GM23338 (cell line): ENCODE data around the gene POLK. TPM values are rescaled to one million over a fixed set of nuclear protein-coding genes. Genes with fewer than 3 reads are reported as not detected.

Experiments
- ATAC-seq: fragments of 200-7000 bp; cut with Tn5 transposase; 3 replicates; pipeline ENCODE4 v1.9.1; 2020
- DNase-seq: peaks from one replicate; pipeline ENCODE4 v3.0.0-alpha.2; 2015; ENCODE audit warnings: low spot score
- H2AFZ ChIP-seq: fragments of 200-600 bp; sonication (generic); 2 replicates; pipeline ENCODE4 v1.8.0; 2016; ENCODE audit warnings: antibody characterized with exemption, mild to moderate bottlenecking, moderate library complexity
- H3F3A ChIP-seq: fragments of 200-600 bp; sonication (generic); replicated peaks from 2 replicates; pipeline ENCODE4 v1.8.0; 2017; ENCODE audit warnings: antibody characterized with exemption, mixed run types, low read depth
- H3K27ac ChIP-seq: fragments of 200-600 bp; sonication (generic); 2 replicates; pipeline ENCODE4 v1.6.1; 2016; ENCODE audit warnings: low read depth
- H3K27me3 ChIP-seq: fragments of 200-600 bp; sonication (generic); 2 replicates; pipeline ENCODE4 v1.8.0; 2016; ENCODE audit warnings: mild to moderate bottlenecking, mixed run types, moderate library complexity; ENCODE audit not compliant: insufficient read depth
- H3K36me3 ChIP-seq: fragments of 200-600 bp; sonication (generic); 2 replicates; pipeline ENCODE4 v1.8.0; 2016; ENCODE audit warnings: mild to moderate bottlenecking; ENCODE audit not compliant: insufficient read depth
- H3K4me1 ChIP-seq: fragments of 200-600 bp; sonication (generic); 2 replicates; pipeline ENCODE4 v1.8.0; 2016; ENCODE audit warnings: mild to moderate bottlenecking, moderate library complexity; ENCODE audit not compliant: insufficient read depth
- H3K4me2 ChIP-seq: fragments of 200-600 bp; sonication (generic); 2 replicates; pipeline ENCODE4 v1.7.1; 2017; ENCODE audit warnings: mixed run types
- H3K4me3 ChIP-seq: fragments of 200-600 bp; sonication (generic); 2 replicates; pipeline ENCODE4 v1.6.1; 2016; ENCODE audit warnings: mixed run types
- H3K79me2 ChIP-seq: fragments of 200-600 bp; sonication (generic); replicated peaks from 2 replicates; pipeline ENCODE4 v1.8.0; 2017; ENCODE audit warnings: mild to moderate bottlenecking; ENCODE audit not compliant: insufficient read depth
- H3K9me2 ChIP-seq: fragments of 200-600 bp; sonication (generic); 2 replicates; pipeline ENCODE4 v1.8.0; 2017; ENCODE audit not compliant: insufficient read depth
- H4K20me1 ChIP-seq: fragments of 200-600 bp; sonication (generic); replicated peaks from 2 replicates; pipeline ENCODE4 v1.8.0; 2017; ENCODE audit warnings: mild to moderate bottlenecking; ENCODE audit not compliant: insufficient read depth
- H3K27ac Mint-ChIP-seq: 2 replicates; pipeline ENCODE4 v1.8.0; 2020; ENCODE audit warnings: inconsistent platforms, mild to moderate bottlenecking, moderate library complexity, mixed read lengths
- H3K27me3 Mint-ChIP-seq: 3 replicates; pipeline ENCODE4 v1.8.0; 2022; ENCODE audit warnings: low read depth, mild to moderate bottlenecking, moderate library complexity, mixed read lengths, inconsistent platforms; ENCODE audit not compliant: insufficient read depth, poor library complexity
- H3K36me3 Mint-ChIP-seq: 3 replicates; pipeline ENCODE4 v1.8.0; 2021; ENCODE audit warnings: low read depth, mild to moderate bottlenecking, inconsistent platforms, moderate library complexity, mixed read lengths
- H3K4me1 Mint-ChIP-seq: 3 replicates; pipeline ENCODE4 v1.8.0; 2020; ENCODE audit warnings: mild to moderate bottlenecking, inconsistent platforms, mixed read lengths
- H3K4me3 Mint-ChIP-seq: 3 replicates; pipeline ENCODE4 v1.8.0; 2021; ENCODE audit warnings: moderate library complexity, mild to moderate bottlenecking, inconsistent platforms, mixed read lengths
- H3K9me3 Mint-ChIP-seq: 3 replicates; pipeline ENCODE4 v1.8.0; 2020; ENCODE audit warnings: moderate library complexity, mild to moderate bottlenecking, inconsistent platforms, mixed read lengths
- CREB1 ChIP-seq: fragments of 250-450 bp; sonication (Bioruptor Pico); IDR thresholded peaks from 2 replicates; pipeline ENCODE4 v1.5.0; 2020; ENCODE audit warnings: low read depth, mild to moderate bottlenecking, moderate library complexity
- CTCF ChIP-seq, 2 experiments: fragments of 200-600 bp in 1 of 2; sonication (generic) in 1 of 2; conservative IDR thresholded peaks; 2 replicates each; pipeline versions ENCODE4 v1.5.1 to v1.6.1; 2016 to 2017; ENCODE audit warnings: antibody characterized with exemption in 2 of 2, low read depth in 2 of 2, mild to moderate bottlenecking in 2 of 2, moderate library complexity in 1 of 2
- EZH2phosphoT487 ChIP-seq: fragments of 200-600 bp; sonication (generic); IDR thresholded peaks from one replicate; pipeline ENCODE4 v1.8.1; 2018; ENCODE audit warnings: antibody characterized with exemption; ENCODE audit not compliant: unreplicated experiment
- JUNB ChIP-seq: IDR thresholded peaks from one replicate; pipeline ENCODE4 v1.6.1; 2016; ENCODE audit warnings: antibody characterized with exemption; ENCODE audit not compliant: unreplicated experiment
- POLR2AphosphoS5 ChIP-seq: IDR thresholded peaks from 2 replicates; pipeline ENCODE4 v1.6.1; 2016; ENCODE audit warnings: antibody characterized with exemption, low read depth
- STAT1 ChIP-seq: IDR thresholded peaks from one replicate; pipeline ENCODE4 v1.6.1; 2016; ENCODE audit warnings: antibody characterized with exemption; ENCODE audit not compliant: unreplicated experiment
- ZNF331 ChIP-seq: fragments of 250-450 bp; sonication (Bioruptor Pico); IDR thresholded peaks from 2 replicates; pipeline ENCODE4 v1.5.0; 2020; ENCODE audit warnings: low read depth, mild to moderate bottlenecking, moderate library complexity
- polyA plus RNA-seq: library from polyadenylated mRNA; unstranded; fragments of >200 nt; fragmentation: Nextera tagmentation; extraction: Ambion mirVana; gene quantifications from 2 replicates; pipeline ENCODE4 v1.2.1, GENCODE V29; 2016
- total RNA-seq: library from RNA; depleted of rRNA; stranded (reverse); fragments of >200 nt; shearing (Covaris generic); gene quantifications from 2 replicates; pipeline ENCODE4 v1.2.3, GENCODE V29; 2014
- TF ChIP-seq, protein P1 (sequence below): fragments of 250-450 bp; sonication (Bioruptor Pico); IDR thresholded peaks from 2 replicates; pipeline ENCODE4 v1.5.0; 2020; ENCODE audit warnings: mild to moderate bottlenecking, moderate library complexity
- TF ChIP-seq, protein P2 (sequence below): IDR thresholded peaks from one replicate; pipeline ENCODE4 v1.6.1; 2018; ENCODE audit warnings: antibody characterized with exemption; ENCODE audit not compliant: unreplicated experiment

Gene POLK
- total and polyA plus RNA-seq, 2 experiments from 2014 or later, result 6.3 to 14.5 TPM

GRCh38 chr5:75525344-75525743 lies 13.7 kb downstream of the POLK start:
- peaks cover 3% of the 10 kb centered on the region; the same call in 2 of the 3 replicates for H3K4me1 Mint-ChIP-seq
- no peak overlapping the region for H2AFZ ChIP-seq
- H3K79me2 ChIP-seq, result peaks cover 12% of the 10 kb centered on the region
- H3K4me3 Mint-ChIP-seq, result no peak overlapping the region
- no peak overlapping the region for H3K4me3 ChIP-seq
- H3K36me3 Mint-ChIP-seq, result peaks cover 18% of the 10 kb centered on the region; the same call in 2 of the 3 replicates
- no peak overlapping the region for H3K4me2 ChIP-seq
- H3F3A ChIP-seq, result no peaks in the 10 kb centered on the region
- no peaks in the 10 kb centered on the region for H4K20me1 ChIP-seq
- no peaks in the 10 kb centered on the region for H3K9me2 ChIP-seq
- DNase-seq (no peak), ATAC-seq (no peak)
- H3K4me1 ChIP-seq, result no peaks in the 10 kb centered on the region
- H3K27ac ChIP-seq, result no peak overlapping the region
- no peak for TF ChIP-seq EZH2phosphoT487
- TF ChIP-seq, protein P1, sequence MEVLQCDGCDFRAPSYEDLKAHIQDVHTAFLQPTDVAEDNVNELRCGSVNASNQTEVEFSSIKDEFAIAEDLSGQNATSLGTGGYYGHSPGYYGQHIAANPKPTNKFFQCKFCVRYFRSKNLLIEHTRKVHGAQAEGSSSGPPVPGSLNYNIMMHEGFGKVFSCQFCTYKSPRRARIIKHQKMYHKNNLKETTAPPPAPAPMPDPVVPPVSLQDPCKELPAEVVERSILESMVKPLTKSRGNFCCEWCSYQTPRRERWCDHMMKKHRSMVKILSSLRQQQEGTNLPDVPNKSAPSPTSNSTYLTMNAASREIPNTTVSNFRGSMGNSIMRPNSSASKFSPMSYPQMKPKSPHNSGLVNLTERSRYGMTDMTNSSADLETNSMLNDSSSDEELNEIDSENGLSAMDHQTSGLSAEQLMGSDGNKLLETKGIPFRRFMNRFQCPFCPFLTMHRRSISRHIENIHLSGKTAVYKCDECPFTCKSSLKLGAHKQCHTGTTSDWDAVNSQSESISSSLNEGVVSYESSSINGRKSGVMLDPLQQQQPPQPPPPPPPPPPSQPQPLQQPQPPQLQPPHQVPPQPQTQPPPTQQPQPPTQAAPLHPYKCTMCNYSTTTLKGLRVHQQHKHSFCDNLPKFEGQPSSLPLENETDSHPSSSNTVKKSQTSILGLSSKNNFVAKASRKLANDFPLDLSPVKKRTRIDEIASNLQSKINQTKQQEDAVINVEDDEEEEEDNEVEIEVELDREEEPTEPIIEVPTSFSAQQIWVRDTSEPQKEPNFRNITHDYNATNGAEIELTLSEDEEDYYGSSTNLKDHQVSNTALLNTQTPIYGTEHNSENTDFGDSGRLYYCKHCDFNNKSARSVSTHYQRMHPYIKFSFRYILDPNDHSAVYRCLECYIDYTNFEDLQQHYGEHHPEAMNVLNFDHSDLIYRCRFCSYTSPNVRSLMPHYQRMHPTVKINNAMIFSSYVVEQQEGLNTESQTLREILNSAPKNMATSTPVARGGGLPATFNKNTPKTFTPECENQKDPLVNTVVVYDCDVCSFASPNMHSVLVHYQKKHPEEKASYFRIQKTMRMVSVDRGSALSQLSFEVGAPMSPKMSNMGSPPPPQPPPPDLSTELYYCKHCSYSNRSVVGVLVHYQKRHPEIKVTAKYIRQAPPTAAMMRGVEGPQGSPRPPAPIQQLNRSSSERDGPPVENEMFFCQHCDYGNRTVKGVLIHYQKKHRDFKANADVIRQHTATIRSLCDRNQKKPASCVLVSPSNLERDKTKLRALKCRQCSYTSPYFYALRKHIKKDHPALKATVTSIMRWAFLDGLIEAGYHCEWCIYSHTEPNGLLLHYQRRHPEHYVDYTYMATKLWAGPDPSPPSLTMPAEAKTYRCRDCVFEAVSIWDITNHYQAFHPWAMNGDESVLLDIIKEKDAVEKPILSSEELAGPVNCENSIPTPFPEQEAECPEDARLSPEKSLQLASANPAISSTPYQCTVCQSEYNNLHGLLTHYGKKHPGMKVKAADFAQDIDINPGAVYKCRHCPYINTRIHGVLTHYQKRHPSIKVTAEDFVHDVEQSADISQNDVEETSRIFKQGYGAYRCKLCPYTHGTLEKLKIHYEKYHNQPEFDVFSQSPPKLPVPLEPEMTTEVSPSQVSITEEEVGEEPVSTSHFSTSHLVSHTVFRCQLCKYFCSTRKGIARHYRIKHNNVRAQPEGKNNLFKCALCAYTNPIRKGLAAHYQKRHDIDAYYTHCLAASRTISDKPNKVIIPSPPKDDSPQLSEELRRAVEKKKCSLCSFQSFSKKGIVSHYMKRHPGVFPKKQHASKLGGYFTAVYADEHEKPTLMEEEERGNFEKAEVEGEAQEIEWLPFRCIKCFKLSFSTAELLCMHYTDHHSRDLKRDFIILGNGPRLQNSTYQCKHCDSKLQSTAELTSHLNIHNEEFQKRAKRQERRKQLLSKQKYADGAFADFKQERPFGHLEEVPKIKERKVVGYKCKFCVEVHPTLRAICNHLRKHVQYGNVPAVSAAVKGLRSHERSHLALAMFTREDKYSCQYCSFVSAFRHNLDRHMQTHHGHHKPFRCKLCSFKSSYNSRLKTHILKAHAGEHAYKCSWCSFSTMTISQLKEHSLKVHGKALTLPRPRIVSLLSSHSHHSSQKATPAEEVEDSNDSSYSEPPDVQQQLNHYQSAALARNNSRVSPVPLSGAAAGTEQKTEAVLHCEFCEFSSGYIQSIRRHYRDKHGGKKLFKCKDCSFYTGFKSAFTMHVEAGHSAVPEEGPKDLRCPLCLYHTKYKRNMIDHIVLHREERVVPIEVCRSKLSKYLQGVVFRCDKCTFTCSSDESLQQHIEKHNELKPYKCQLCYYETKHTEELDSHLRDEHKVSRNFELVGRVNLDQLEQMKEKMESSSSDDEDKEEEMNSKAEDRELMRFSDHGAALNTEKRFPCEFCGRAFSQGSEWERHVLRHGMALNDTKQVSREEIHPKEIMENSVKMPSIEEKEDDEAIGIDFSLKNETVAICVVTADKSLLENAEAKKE (CRISPR knock-in tag), result no peak
- no peak for TF ChIP-seq STAT1
- no peak for TF ChIP-seq POLR2AphosphoS5
- TF ChIP-seq CREB1 (CRISPR knock-in tag), result no peak
- TF ChIP-seq ZNF331 (CRISPR knock-in tag), result no peak
- no peak for TF ChIP-seq JUNB
- TF ChIP-seq, protein P2, sequence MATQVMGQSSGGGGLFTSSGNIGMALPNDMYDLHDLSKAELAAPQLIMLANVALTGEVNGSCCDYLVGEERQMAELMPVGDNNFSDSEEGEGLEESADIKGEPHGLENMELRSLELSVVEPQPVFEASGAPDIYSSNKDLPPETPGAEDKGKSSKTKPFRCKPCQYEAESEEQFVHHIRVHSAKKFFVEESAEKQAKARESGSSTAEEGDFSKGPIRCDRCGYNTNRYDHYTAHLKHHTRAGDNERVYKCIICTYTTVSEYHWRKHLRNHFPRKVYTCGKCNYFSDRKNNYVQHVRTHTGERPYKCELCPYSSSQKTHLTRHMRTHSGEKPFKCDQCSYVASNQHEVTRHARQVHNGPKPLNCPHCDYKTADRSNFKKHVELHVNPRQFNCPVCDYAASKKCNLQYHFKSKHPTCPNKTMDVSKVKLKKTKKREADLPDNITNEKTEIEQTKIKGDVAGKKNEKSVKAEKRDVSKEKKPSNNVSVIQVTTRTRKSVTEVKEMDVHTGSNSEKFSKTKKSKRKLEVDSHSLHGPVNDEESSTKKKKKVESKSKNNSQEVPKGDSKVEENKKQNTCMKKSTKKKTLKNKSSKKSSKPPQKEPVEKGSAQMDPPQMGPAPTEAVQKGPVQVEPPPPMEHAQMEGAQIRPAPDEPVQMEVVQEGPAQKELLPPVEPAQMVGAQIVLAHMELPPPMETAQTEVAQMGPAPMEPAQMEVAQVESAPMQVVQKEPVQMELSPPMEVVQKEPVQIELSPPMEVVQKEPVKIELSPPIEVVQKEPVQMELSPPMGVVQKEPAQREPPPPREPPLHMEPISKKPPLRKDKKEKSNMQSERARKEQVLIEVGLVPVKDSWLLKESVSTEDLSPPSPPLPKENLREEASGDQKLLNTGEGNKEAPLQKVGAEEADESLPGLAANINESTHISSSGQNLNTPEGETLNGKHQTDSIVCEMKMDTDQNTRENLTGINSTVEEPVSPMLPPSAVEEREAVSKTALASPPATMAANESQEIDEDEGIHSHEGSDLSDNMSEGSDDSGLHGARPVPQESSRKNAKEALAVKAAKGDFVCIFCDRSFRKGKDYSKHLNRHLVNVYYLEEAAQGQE, result no peak
- TF ChIP-seq CTCF (conservative IDR thresholded peaks at IDR 0.05; ENCODE audit: low read depth in 2 of 2), result no peak
- H3K27me3 Mint-ChIP-seq, result peaks cover 4% of the 10 kb centered on the region
- H3K36me3 ChIP-seq, result peaks cover 3% of the 10 kb centered on the region; the same call in 1 of the 2 replicates
- no peak overlapping the region for H3K27ac Mint-ChIP-seq
- H3K9me3 Mint-ChIP-seq, result peaks cover 16% of the 10 kb centered on the region
- no peaks in the 10 kb centered on the region for H3K27me3 ChIP-seq
